NCI-H524 treated with DMSO at 0.1 percent for 48 hours (cell line): ENCODE measurements around the gene NAPEPLD.
A peak's percentile ranks its signal among the peaks of the same experiment; 100 is the strongest.
"Not testable (repeated sequence)": the region's sequence is repeated elsewhere in the genome, so short reads cannot be mapped to it uniquely, and the experiment has no call there.

Experiments used
- DNase-seq: peaks from one replicate; lab custom pipeline; 2025; lab: John Stamatoyannopoulos, UW

The NAPEPLD gene

GRCh38 chr7:103113164-103113563 is 35.7 kb downstream of the NAPEPLD start:
- no peak for DNase-seq

- not testable (repeated sequence) for DNase-seq
Measured at GRCh38 chr7:103106703-103107070, 42.2 kb downstream of the NAPEPLD start.

GRCh38 chr7:103106005-103106702 is 42.7 kb downstream of the NAPEPLD start:
- DNase-seq, result no peak

- no peak for DNase-seq
Measured at GRCh38 chr7:103101543-103101942, 47.4 kb downstream of the NAPEPLD start.

GRCh38 chr7:103100348-103100747 is 48.6 kb downstream of the NAPEPLD start:
- DNase-seq, result no peak

- DNase-seq, result no peak
Measured at GRCh38 chr7:103097041-103097440, 51.9 kb downstream of the NAPEPLD start.

- not testable (repeated sequence) for DNase-seq
Measured at GRCh38 chr7:103095558-103095957, 53.3 kb downstream of the NAPEPLD start.

GRCh38 chr7:103094102-103094501 is 54.8 kb downstream of the NAPEPLD start:
- DNase-seq, result no peak

GRCh38 chr7:103093429-103093828 is 55.5 kb downstream of the NAPEPLD start:
- no peak for DNase-seq

- DNase-seq, result not testable (repeated sequence)
Measured at GRCh38 chr7:103092321-103092720, 56.6 kb downstream of the NAPEPLD start.

GRCh38 chr7:103083210-103083609 is 65.7 kb downstream of the NAPEPLD start:
- no peak for DNase-seq

- DNase-seq, result no peak
Measured at GRCh38 chr7:103082497-103082896, 66.4 kb downstream of the NAPEPLD start.

- DNase-seq, result no peak
Measured at GRCh38 chr7:103080923-103081322, 68.0 kb downstream of the NAPEPLD start.

GRCh38 chr7:103079836-103080235 is 69.1 kb downstream of the NAPEPLD start:
- DNase-seq, result no peak

- DNase-seq, result not testable (repeated sequence)
Measured at GRCh38 chr7:103078226-103078625, 70.7 kb downstream of the NAPEPLD start.

GRCh38 chr7:103077318-103077717 is 71.6 kb downstream of the NAPEPLD start:
- no peak for DNase-seq

GRCh38 chr7:103076764-103077163 is 72.1 kb downstream of the NAPEPLD start:
- DNase-seq, result no peak

GRCh38 chr7:103075337-103075918 is 73.5 kb downstream of the NAPEPLD start:
- no peak for DNase-seq

- peak; percentile 44 for DNase-seq
Measured at GRCh38 chr7:103074519-103075336, 74.2 kb downstream of the NAPEPLD start, which contains the start of the genes ARMC10 and FBXL13. Gene ARMC10 (plus strand): TSS chr7:103075140. CDS start chr7:103075273, 133 bp downstream. Gene FBXL13 (minus strand): TSS chr7:103074796.

GRCh38 chr7:103073989-103074518 is 74.8 kb downstream of the NAPEPLD start:
- DNase-seq, result no peak

- DNase-seq, result no peak
Measured at GRCh38 chr7:103071000-103071399, 77.9 kb downstream of the NAPEPLD start.
